HEK293T (cell line): ENCODE results near the gene CYTH3.

Experiments used
- ARNT ChIP-seq: fragments of 450-650 bp; IDR thresholded peaks from 2 replicates; pipeline ENCODE4 v1.6.1; 2017; ENCODE audit warnings: mild to moderate bottlenecking
- BHLHE40 ChIP-seq: fragments of 450-650 bp; IDR thresholded peaks from 2 replicates; pipeline ENCODE4 v1.6.1; 2016; ENCODE audit warnings: mild to moderate bottlenecking, moderate library complexity, borderline replicate concordance
- FOXA1 ChIP-seq: fragments of 450-650 bp; IDR thresholded peaks from 2 replicates; pipeline ENCODE4 v1.6.1; 2016; ENCODE audit warnings: mild to moderate bottlenecking
- FOXK2 ChIP-seq: fragments of 450-650 bp; IDR thresholded peaks from 2 replicates; pipeline ENCODE4 v1.6.1; 2016; ENCODE audit warnings: mild to moderate bottlenecking
- FOXM1 ChIP-seq: fragments of 450-650 bp; IDR thresholded peaks from 2 replicates; pipeline ENCODE4 v1.6.1; 2017; ENCODE audit warnings: mild to moderate bottlenecking, borderline replicate concordance
- LEF1 ChIP-seq: fragments of 450-650 bp; IDR thresholded peaks from 2 replicates; pipeline ENCODE4 v1.6.1; 2017; ENCODE audit warnings: mild to moderate bottlenecking, borderline replicate concordance
- PKNOX1 ChIP-seq: fragments of 450-650 bp; IDR thresholded peaks from 2 replicates; pipeline ENCODE4 v1.6.1; 2016
- SUZ12 ChIP-seq: fragments of 450-650 bp; IDR thresholded peaks from 2 replicates; pipeline ENCODE4 v1.6.1; 2016; ENCODE audit warnings: mild to moderate bottlenecking
- TARDBP ChIP-seq: fragments of 450-650 bp; IDR thresholded peaks from 2 replicates; pipeline ENCODE4 v1.6.1; 2016
- ZNF384 ChIP-seq: fragments of 450-650 bp; IDR thresholded peaks from 2 replicates; pipeline ENCODE4 v1.6.1; 2016

GRCh38 chr7:6128205-6128604 is 144.2 kb downstream of the CYTH3 start:
- TF ChIP-seq ARNT: no peak
- TF ChIP-seq FOXK2: no peak
- no peak for TF ChIP-seq ZNF384
- TF ChIP-seq TARDBP: no peak
- no peak for TF ChIP-seq FOXA1
- no peak for TF ChIP-seq PKNOX1
- no peak for TF ChIP-seq SUZ12
- TF ChIP-seq FOXM1: no peak
- TF ChIP-seq BHLHE40: no peak
- TF ChIP-seq LEF1: no peak
